GM21723 (cell line): Measurements from ENCODE around the gene NYAP2.

ENCODE experiments used
- ATAC-seq: cut with Tn5 transposase; IDR thresholded peaks from one replicate; pipeline ENCODE4 v1.9.1; 2021; ENCODE audit warnings: mild to moderate bottlenecking, moderate library complexity; ENCODE audit not compliant: unreplicated experiment

The NYAP2 gene

DNA sequence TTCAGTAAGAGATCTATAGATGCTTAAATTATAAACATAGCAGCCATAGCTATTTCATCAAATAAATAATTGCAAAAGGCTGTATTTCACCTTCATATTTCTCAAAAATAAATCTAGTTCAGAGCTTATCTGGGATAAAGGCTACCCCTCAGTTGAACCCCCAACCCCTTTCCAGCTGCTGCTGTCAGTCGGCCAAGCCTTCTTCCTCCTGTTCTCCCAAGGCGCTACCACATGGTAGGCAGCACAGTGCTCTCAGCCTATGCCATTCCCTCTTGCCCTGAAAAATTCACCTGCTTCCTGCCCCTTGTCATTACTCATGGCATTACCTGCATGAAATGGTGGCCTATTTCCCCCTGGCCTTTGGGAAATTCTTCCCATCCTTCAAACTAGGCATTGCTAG is 136.5 kb downstream of the NYAP2 start:
- ATAC-seq: no peak

DNA sequence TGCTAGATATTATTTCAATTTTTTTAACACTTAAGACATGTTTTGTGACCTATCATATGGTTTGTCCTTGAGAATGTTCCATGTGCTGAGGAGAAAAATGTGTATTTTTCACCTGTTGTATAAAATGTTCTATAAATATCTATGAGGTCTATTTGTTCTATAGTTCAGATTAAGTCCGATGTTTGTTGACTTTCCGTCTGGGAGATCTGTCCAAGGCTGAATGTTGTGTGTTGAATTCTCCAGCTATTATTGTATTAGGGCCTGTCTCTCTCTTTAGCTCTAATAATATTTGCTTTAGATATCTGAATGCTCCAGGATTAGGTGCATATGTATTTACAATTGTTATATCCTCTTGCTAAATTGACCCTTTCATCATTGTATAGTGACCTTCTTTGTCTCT is 144.1 kb downstream of the NYAP2 start:
- no peak for ATAC-seq

DNA sequence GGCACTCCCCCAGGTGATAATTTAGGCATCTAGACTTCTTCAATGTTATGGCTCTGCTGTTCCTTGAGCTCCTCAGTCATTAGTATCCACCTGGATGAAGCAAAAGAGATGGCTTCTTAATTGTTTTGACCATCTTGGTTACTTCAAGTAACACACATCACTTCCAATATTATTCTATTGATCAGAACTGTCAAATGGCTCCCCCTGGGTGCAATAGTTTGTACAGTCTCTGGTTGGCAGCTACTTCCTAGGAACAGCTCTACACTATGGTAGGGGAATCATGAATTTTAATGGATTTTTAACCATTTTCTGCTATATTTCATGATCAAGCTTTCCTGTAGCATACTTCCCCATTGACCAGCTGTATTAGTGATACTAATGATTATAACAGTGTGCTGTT is 157.0 kb downstream of the NYAP2 start:
- no peak for ATAC-seq

DNA sequence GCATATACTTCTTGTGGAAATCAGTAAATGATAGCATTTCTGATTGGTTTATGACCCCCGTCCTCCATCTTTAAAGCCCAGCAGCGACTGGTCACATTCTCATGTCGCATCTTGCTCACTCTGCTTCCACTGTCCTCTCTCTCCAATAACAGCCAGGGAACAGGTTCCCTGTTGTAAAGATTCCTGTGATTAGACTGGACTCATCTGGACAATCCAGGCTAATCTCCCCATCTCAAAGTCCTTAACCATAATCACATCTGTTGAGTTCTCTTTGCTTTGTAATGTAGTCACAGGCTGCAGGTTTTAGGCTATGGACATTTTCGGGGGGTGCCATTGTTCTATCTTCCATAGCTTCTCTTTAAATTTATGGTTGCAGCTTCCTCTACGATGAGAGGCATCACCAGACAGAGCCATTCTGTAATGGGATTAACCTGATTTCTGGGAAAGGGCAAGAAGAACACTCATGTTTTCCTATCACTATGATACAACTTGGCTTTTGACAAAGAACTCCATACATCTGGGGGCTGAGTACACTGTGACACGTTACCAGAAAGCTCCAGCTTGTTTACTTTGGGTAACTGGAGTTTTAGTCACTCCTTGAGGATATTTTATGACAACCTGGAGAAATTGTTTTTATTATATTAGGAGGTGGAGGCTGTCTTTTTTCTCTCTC is 159.0 kb downstream of the NYAP2 start:
- no peak for ATAC-seq

DNA sequence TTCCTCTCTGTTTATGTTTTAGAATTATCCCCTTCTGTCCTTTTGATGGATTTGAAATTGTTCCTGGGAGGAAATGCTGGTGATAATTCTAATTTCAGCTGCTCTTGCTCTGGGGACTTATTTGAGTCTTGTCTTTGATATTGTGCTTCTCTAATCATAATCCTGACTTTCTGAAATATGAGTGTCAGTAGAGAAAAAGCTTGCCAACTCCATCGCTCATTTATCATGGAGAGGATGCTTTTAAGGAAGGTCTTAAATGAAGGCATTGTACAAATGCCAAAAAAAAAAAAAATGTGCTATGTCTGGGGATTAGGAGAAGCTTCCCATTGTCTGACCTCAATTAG is 159.5 kb downstream of the NYAP2 start:
- no peak for ATAC-seq

DNA sequence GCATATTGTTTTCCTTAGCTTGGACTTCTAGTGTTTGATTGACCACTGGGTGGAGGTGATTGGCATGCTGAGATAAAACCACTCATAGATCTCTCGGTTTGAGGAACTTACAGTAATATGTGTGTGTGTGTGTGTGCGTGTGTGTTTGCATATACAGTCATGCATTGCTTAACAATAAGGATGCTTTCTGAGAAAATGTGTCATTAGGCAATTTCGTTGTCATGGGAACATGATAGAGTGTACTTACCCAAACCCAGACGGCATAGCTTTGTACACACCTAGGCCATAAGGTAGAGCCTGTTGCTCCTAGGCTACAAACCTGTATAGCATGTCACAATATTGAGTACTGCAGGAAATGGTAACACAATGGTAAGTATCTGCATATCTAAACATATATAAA is 167.3 kb downstream of the NYAP2 start:
- no peak for ATAC-seq

DNA sequence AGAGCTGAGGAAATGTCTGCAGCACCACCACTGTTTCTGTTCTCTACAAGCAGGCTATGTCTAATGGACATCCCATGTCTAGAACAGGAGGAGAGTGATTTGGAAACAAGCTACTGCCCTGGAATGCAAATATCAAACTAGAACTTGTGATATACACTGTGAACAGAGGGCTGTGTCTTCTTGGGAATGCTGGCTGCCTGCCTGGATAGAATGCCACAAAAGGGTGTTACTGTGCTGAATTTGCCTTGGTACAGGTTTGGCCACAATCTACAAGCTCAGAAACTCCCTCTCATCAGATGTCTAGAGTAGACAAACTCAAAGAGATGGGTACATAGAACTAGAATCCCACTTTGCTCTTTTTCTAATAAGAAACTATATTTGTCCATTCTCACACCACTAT is 170.5 kb downstream of the NYAP2 start:
- no peak for ATAC-seq

DNA sequence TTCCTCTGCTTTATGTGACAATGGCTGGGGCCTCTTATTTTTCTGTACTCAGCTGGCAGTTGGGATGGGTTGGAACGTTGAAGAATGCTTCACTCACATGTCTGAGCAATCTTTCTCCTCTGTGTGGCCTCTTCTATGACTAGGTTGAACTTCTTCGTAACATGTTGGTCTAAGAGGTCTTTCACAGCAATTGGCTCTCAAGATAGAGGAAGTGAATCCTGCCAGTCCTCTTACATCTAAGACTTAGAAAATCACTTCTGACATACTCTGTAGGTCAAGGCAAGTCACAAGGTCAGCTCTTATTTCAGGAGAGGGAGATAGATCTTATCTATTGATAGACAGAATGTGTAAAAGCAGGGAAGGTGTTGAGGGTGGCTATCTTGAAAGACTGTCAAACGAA is 174.1 kb downstream of the NYAP2 start:
- no peak for ATAC-seq

DNA sequence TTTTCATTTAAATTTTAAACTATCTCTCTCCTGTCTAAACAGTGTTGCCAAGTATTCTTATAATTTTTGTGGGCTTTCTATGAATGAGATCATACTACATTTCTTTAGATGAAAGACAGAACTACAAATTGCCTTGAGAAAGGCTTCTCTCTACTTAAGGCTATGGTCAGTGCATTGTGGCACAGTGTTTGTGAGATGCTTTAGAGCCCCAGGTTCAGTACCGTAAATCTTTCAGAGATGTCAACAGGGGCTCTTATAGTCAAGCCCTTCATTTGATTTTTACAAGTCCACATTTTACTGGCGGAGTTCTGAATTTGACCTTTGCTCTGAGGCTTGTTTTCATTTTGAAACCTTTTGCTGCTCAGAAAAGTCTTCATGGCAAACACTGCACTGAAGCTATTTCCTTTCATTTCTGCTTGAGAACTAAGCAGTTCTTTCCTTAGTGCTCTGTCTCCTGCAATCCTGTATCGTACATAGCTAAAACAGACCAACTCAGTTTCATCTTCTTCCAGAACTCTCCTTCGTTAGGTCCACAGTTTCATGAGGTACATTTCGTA is 175.2 kb downstream of the NYAP2 start:
- no peak for ATAC-seq

DNA sequence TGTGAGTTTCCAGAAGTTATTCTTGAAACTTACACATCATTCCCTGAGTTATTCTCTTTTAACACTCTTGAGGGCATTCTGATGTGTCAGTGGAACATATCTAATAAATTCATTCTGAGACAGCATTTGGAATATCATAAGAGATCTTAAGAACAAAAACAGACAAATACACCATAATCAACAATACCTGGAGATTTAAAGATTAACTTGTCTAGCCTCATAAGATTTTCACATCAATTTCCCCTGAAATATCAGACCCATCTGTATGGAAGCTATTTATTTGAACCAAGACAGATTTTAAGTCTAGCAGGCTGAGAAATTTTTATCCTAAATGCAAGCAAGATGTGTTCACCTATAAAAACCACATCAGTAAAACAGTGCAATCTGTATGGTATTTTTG is 181.6 kb downstream of the NYAP2 start:
- ATAC-seq: no peak

DNA sequence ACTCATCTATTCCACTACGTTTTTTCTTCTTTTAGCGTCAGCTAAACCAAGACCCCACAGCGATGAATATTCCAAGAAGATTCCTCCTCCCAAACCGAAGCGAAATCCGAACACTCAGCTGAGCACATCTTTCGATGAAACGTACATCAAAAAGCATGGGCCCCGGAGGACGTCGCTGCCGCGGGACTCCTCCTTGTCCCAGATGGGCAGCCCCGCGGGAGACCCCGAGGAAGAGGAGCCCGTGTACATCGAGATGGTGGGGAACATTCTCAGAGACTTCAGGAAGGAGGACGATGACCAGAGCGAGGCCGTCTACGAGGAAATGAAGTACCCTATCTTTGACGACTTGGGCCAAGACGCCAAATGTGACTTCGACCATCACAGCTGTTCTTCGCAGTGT is 182.4 kb downstream of the NYAP2 start:
- no peak for ATAC-seq

DNA sequence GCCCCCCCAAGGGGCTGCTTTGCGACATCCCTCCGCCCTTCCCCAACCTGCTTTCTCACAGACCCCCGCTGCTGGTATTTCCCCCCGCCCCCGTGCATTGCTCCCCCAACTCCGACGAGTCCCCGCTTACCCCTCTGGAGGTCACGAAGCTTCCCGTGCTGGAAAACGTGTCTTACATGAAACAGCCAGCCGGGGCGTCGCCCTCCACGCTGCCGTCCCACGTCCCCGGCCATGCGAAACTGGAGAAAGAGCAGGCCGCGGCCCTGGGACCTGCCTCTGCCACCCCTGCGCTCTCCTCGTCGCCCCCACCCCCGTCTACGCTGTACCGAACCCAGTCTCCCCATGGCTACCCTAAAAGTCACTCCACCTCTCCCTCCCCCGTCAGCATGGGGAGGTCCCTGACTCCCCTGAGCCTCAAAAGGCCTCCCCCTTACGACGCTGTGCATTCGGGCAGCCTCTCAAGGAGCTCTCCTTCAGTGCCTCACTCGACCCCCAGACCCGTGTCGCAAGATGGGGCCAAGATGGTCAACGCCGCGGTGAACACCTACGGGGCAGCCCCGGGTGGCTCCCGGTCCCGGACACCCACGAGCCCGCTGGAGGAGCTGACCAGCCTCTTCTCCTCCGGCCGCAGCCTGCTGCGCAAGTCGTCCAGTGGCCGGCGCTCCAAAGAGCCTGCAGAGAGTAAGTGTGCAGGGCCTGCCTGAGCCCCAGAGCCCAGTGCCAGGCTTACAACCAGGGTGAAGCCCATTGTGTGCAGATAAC is 183.0 kb downstream of the NYAP2 start:
- ATAC-seq: no peak

DNA sequence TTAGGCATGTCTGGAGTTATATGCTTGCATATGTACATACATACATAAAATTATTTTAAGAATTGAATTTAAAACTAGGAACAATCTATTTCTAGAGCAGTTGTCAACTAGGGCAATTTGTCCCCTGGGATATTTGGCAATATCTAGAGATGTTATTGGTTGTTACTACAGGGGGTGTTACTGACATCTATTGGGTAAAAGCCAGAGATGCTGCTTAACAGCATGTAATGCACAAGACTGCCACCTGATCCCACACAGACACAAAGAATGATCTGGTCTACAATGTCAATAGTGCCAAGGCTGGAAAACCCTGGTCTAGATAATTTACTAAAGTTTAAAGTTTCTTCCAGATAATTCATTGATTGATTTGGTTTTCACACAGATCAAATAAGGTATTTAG is 185.3 kb downstream of the NYAP2 start:
- no peak for ATAC-seq

DNA sequence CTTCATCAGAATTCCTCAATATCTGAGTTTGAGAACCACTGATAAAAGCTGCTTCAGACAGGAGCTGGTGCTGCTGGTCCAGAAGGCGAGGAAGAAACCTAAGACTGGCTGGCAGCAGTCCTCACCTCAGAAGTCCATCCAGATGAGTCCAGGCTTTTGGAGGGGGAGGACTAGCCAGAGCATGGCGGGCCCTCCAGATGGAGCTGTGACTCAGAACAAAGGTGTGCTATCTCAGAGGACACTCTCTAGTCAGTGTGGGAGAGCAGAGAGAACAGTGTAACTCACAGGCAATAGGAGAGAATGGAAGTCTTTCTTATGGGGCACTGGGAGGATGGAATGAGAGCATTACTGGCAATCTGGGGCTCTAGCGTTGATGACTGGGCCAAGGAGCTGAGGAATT is 191.4 kb downstream of the NYAP2 start:
- no peak for ATAC-seq

DNA sequence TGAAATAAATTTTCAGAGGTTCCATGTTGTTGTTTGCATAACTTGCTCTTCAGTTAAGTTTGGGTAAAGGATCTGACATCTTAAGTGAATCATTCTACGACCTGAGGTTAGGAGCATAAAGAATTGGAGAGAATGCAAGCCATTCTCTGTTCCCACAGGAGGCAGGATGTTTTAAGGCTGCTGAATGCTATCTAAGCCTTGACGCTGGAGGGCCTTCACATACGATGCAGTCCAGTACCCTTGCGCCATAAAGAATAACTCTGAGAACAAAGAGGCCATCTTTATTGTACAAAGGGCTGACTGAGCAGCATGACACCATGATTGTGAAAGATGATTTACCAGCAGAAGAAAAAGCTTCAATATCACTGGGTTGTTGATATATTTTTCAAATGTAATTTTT is 198.4 kb downstream of the NYAP2 start:
- no peak for ATAC-seq

DNA sequence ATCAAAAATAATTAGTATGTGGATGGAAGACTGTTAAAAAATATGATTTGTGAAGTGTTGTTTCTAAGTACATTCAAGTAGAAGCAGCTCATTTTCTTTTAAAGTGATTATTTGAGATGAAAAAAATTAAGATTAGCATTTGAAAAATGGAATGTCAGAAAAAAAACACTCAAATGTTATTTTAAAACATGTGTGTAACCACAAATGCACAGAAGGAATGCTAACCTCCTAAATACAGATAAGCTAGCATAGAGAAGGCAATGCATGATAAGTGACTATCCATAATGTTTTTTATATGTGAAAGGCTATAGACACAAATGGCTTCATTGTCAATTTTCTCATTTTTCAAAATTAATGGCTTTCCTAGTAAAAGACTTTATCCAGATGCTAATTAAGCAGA is 198.9 kb downstream of the NYAP2 start:
- no peak for ATAC-seq

DNA sequence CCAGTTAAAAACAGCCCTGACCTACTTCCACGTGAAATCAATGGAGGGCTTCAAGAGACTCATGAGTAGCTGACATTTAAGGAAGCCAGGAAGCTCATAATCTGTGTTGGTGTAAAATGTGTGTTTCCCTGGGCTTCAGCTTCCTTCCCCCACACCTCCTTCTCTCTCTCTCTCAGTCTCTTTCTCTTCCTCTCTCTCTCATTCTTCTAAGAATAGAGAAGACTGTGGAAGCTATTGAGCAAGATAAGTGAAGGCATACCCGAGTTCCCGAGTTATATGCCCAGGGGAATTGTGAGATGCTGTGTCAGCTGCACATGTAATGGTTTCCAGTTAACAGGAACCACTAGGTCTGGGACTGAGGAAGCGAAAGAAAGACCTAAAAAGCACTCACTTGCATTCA is 199.4 kb downstream of the NYAP2 start:
- ATAC-seq: no peak

DNA sequence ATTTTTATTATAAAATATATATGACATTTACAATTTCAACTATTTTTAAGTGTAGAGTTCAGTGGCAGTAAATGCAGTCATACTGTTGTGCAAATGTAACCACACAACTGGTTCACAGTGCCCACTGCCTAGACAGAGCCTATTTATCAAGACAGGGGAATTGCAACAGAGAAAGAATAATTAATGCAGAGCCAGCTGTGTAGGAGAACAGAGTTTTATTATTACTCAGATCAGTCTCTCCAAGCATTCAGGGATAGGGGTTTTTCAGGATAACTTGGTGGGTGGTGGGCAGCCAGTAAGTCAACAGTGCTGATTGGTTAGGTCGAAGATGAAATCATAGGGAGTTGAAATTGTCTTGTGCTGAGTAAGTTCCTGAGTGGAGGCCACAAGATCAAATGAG is 200.3 kb downstream of the NYAP2 start:
- no peak for ATAC-seq

DNA sequence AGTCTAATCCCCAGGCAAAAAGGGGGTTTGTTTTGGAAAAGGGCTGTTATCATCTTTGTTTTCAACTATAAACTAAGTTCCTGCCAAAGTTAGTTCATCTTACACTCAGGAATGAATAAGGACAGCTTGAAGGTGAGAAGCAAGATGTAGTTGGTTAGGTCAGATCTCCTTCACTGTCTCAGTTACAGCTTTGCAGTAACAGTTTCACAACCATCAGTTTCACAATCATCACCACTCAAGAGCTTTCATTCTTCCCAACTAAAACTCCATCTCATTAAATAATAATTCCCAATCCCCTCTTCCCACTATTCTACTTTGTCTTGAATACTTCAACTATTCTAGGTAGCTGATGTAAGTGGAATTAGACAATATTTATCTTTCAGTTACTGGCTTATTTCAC is 200.9 kb downstream of the NYAP2 start:
- ATAC-seq: peak; percentile 67

DNA sequence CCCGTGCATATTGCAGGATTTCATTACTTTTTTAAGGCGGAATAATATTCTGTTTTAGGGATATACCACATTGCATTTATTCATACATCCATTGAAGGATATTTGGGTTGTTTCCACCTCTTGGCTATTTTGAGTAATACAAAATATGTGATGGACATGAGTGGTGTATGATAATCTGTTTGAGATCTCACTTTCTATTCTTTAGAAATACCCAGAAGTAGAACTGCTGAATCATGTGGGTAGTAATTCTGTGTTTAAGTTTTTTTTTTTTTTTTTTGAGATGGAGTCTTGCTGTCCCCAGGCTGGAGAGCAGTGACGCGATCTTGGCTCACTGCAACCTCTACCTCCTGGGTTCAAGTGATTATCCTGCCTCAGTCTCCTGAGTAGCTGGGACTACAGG is 201.4 kb downstream of the NYAP2 start:
- ATAC-seq: no peak

DNA sequence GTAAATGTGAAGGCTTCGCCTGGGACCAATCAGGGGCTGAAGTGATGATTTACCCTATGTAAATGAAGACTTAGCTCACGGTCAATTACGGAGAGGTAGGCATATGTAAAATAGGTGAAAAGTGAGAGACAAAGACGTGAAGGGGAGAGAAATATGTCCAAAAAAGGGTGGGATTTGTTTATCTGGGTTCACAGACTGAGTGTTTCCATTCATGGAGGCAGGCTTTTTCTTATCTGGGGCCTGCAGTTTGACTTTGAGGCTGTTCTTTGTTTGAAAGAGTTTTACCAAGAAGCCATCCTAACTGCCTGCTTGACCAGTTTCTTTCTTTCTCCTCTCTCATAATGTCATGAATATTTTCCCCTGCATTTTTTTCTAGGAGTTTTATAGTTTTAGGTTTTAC is 202.7 kb downstream of the NYAP2 start:
- no peak for ATAC-seq

DNA sequence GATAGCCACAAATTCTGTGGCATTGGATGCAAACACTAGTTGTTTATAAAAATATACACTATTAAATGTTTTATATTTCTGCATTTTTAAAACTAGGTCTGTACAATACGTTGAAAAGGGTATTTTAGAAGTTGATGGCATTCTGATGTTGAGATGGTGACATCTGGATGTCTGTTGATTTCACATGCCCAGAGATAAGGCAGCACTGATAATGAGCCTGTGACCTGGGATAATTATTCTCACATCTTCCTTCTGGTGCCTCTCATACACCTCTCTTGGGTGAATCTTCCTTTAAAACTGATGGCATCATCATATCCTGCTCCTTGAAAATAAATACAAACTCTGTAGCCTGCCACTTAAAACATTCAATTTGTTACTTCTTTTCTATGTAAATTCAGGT is 208.6 kb downstream of the NYAP2 start:
- ATAC-seq: no peak

DNA sequence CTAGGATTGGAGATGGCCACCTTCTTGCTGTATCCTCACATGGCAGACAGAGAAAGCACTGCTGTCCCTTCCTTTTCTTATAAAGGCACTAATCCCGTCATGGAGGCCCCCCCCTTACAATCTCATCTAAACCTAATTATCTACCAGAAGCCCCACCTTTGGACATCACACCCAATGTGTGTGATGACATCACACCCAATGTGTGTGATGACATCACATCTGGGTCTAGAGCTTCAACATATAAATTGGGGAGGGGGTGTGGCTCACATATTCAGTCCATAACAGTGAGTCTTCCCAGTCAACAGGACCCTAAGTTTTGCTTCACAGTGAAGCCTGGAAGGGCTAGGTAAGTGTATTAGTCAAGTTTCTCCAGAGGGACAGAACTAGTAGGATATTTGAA is 213.1 kb downstream of the NYAP2 start:
- no peak for ATAC-seq
